ENCODE measurements around the gene CCNB3.

- TF ChIP-seq CTCF (IDR thresholded peaks at IDR 0.05) (no peak), POLR2A (IDR thresholded peaks at IDR 0.05) (no peak), EP300 (IDR thresholded peaks at IDR 0.05) (no peak)
Observed at GRCh38 chrX:50157545-50158135, 46.9 kb upstream of the CCNB3 start.
